ENCODE data around the gene DDX52.
"Not testable (repeated sequence)": the region's sequence is repeated elsewhere in the genome, so short reads cannot be mapped to it uniquely, and the experiment has no call there.

DDX52 gene

DNA sequence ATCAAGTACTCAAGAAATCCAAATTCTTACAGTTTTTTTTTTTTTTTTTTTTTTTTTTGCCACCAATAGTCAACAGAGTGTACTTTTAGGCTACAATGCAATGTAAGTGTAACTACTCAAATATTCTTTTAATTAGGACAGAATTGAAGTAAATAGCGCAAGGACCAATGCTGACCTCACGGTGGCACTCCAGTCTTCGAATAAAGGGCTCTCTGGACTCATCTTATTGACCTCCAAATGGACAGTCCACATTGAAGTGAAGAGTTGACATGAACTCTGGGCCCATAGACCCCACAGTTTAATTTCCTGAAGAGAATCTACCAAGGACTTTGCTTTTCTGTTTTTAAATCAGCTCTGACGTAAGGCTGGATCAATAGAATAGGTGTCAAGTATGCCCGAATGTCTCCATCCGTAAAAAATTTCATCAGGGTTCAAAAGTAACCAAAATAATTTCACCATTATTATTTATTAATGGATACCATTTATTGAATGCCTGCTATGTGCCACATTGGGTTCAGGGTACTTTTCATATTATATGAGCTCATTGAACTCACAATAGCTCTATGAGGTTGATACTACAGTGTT is 7.3 kb upstream of the DDX52 start:
- peak; percentile 59 for DNase-seq (ENCODE audit: low spot score)

DNA sequence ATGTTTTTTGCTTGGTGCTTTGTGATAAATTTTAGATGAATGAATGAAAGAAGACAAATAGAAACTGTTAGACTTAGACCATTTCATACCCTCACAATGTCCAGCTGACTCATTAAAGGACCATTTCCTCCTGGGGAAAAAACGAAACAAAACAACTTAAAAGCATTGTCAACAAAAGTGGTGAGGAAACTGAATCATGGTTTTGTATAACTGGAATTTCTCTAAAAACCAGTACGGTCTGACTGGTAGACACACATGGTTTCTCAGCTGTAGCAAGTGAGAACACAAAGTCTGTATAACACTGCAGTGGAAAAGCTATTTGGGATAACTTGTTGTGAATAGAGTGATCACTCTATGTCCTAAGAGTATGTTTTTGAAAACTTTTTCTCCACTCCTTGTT is 5.3 kb upstream of the DDX52 start:
- no peak for DNase-seq (ENCODE audit: low spot score)

DNA sequence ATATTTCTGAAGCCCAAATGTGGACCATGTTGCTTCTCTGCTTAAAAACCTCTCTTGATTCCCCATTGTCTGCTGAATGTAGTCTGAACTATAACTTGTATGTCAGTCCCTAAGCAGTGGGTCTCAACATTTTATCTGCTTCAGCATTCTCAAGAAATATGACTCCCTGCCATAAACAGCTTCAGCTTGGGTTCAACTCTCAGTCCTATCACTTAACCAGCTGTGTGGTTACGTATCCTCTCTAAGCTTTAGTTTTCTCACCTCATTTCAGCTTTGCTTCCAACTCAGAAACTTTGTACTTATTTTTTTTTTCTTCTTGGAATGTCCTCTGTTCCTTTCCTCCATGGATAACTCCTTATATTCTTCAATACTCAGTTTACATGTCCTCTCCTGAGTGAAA is 4.6 kb upstream of the DDX52 start:
- DNase-seq (ENCODE audit: low spot score), result no peak

DNA sequence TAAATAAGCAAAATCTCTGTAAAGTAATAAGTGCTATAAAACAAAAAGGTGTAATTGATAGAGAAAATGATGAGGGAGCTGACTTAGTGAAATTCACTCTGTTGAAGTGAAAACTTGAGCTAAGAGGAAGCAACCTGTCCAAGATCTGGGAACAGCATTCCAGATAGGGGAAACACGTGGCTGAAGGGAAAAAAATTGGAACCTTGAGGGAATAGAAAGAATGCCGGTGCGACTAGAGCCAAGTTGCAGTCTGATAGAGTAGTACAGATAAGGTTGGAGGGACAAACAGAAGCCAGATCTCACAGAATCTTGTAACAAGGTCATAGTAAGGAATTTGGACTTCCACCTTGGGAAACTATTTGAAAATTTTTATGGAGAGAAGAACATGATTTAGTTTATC is 623 bp upstream of the DDX52 start:
- DNase-seq (ENCODE audit: low spot score), result no peak

DNA sequence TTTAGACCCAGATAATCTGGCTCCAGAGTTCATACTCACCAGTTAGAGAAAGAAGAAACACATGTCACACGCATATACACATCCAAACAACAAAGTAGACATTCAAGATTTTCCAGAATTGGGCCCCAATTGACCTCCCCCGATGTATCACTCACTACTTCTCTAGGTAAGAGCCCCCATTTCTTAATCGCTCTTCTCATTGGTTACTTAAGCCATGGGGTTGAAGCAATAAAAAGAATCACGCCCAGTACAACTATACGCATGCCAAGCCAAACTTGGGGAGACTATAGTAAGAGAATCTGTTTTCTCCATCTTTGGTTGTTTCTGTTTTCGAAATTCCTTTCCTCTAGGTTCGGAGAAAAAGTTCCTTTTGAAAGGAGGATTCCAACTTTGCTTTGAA is 565 bp downstream of the DDX52 start:
- DNase-seq (ENCODE audit: low spot score), result no peak

DNA sequence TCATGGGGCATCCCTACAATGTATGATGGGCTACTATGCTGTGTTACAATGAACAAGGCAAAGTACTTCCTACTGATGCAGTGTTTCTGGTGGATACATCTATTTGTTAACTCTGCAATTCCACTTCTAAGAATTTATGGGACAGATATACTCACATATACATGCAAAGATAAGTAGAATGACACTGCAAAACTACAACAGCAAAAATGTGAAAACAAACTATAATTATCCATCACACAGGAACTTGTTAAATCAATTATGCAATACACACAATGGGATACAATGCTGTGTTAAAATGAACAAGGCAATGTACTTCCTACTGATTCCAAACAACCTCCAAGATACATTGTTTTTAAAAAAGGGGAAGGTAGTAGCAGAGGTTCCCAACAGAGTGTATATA is 3.2 kb downstream of the DDX52 start:
- peak; percentile 51 for DNase-seq (ENCODE audit: low spot score)

DNA sequence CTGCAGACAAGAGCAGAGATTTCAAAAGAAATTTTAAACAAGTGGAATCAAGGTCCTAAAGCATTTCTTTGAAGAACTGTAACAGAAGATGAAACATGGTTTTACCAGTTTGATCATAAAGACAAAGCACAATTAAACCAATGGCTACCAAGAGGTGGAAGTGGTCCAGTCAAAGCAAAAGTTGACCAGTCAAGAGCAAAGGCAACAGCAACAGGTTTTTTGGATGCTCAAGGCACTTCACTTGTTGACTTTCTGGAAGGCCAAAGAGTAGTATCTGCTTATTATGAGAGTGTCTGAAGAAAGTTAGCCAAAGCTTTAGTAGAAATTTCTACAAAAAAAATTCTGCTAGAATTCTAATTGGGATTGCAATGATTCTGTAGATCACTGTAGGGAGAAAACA is 5.3 kb downstream of the DDX52 start:
- DNase-seq (ENCODE audit: low spot score), result no peak

DNA sequence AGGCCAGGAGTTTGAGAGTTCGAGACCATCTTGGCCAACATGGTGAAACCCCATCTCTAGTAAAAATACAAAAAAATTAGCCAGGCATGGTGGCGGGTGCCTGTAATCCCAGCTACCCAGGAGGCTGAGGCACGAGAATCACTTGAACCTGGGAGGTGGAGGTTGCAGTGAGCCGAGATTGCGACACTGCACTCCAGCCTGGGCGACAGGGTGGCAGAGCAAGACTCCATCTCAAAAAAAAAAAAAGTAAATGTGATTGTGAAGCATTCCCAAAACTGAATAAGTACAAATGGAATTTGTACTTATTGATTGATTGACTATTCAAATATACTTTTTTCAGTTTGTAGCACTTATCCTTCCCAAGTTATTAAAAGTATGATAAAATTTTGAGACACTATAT is 26.8 kb downstream of the DDX52 start:
- DNase-seq (ENCODE audit: low spot score), result not testable (repeated sequence)

DNA sequence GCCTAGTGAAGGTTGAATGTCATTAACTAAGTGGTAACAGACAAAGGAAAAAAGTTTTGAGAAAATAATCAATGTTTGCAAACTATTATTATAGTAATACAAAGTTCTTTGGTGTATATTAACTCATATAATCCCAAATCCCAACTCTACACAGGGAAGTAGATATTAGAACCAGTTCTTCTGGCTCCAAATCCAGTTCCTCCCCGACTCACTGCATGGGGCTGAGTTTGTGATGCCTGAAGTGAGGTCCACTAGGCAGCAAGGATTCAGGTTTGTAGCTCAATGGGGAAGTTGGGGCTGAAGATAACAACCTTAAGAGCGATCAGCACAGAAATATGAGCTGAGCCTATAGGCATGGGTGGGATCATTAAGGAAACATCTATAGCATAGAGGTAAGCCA is 28.4 kb downstream of the DDX52 start:
- no peak for DNase-seq (ENCODE audit: low spot score)

DNA sequence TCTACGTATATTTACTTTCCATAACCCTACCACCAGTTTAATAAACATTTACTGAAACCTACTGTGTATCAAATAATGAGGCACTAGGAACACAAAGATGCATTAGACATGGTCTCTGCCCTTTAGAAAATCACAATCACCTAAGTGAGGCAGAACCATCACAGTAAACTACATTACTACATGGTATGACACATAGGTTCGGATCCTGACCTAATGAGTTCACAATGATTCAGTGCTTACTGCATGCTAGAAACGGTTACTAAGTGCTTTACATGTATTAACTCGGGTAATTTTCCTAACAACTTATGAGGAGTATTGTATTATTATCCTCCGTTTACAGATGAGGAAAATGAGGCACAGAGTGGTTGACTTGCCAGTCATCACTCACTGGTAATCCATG is 28.9 kb downstream of the DDX52 start:
- no peak for DNase-seq (ENCODE audit: low spot score)

DNA sequence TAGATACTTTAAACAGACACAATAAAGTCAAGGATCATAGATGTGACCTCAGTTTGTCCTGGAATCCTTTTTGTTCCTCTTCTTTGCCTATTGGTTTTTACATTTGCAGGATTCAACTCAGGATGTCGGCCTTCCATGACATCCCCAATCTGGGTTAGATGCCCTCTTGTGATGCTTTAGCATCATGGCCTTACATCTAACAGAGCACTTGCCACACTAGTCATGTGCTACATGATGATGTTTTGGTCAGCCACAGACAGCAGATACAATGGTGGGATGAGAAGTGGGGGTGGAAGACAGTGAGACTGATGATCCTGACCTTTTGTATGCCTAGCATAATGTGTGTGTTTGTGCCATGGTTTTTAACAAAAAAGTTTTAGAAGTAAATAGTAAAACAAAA is 32.3 kb downstream of the DDX52 start:
- no peak for DNase-seq (ENCODE audit: low spot score)

DNA sequence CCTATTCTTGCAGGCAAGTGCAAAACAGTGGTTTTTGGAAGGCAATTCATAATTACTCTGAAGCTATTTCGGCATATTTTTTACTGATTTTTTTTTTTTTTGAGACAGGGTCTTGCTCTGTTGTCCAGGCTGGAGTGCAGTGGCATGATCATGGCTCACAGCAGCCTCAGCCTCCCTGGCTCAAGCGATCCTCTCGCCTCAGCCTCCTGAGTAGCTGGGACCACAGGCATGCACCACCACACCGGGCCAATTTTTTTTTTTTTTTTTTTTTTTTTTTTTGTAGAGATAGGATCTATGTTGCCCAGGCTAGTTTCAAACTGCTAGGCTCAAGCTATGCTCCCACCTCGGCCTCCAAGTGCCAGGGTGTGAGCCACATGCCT is 33.2 kb downstream of the DDX52 start:
- not testable (repeated sequence) for DNase-seq (ENCODE audit: low spot score)

DNA sequence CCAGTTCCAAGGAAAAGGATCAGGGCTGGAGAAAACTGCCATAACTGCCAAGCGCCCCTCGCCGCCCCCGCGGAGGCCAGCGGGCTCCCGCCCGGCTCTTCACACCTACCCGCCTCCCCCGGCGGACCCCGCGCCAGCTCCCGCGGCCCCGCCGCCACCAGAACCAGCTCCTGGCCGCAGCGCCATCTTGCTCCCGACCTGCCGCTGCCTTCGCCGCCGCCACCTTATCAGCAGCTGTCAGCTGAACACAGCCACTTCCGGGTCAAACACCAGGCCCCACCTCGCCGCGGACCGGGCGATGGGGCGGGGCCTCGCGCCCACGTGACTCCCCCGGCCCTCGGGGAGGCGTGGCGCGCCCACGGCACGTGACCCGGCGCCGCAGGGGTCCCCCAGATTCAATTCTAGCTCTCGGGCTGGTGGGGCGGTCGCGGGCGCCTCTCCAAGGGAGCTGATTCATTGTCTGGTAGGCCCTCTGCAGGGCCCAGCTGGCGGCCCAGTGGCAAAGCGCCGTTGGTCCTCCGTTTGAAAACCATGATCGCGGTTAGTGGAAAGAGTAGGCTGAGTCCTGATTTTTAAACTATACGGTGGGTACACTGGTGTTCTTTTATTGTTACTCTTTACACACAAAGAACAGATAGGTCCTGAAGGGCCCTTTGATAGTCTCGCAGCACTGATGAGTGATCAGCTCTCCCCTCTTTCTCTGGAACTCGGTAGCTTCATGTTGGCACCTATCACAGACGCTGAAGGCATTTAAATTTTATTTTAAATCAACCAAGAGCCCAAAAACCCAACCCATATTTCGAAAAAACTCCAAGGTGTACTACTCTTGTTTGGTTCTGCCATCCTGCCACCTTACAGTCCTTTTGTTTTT is 33.8 kb downstream of the DDX52 start, which contains the start of gene SYNRG:
Gene SYNRG (minus strand): TSS at position 249 of the 871 bp plus-strand sequence. CDS start 63 bp downstream, at position 186.
- peak; percentile 97 for DNase-seq (ENCODE audit: low spot score)

DNA sequence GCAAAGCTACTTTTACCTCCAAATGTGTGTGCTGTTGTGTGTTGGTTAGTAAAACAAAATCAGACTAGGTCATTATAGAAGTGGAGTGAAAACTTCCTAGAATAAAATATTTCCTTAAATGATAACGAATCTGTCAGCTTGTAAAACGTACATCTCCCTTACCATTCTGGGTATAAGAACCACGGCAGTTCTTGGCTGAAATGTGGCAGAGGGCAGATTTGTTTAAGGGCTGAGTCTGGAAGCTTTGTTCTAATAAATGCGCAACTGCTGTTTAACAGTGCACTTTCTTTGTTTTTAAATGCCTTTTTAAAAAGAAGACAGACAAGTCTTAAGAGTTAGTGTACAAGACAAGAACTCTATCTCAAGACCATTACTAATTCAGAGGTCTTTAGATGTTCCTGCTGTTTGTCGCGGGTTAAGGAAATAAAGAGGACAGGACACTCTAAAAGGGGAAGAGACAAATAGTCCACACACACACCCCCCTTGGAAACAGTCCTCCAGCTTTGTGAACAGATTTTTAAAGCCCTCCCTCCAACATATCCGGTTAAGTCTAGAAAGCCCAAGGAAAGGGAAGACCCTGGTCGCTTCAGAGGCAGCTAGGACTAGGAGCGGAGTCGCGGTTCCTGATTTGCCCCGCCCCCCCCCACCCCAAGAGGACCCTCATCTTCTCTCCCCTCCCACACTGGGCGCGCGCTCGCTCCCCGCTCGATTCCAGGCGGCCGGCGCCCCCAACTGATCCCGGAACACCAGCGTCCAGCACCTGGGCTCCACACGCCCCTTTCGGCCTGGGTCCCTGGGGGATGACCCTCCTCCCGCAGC is 34.7 kb downstream of the DDX52 start:
- peak; percentile 58 for DNase-seq (ENCODE audit: low spot score)

DNA sequence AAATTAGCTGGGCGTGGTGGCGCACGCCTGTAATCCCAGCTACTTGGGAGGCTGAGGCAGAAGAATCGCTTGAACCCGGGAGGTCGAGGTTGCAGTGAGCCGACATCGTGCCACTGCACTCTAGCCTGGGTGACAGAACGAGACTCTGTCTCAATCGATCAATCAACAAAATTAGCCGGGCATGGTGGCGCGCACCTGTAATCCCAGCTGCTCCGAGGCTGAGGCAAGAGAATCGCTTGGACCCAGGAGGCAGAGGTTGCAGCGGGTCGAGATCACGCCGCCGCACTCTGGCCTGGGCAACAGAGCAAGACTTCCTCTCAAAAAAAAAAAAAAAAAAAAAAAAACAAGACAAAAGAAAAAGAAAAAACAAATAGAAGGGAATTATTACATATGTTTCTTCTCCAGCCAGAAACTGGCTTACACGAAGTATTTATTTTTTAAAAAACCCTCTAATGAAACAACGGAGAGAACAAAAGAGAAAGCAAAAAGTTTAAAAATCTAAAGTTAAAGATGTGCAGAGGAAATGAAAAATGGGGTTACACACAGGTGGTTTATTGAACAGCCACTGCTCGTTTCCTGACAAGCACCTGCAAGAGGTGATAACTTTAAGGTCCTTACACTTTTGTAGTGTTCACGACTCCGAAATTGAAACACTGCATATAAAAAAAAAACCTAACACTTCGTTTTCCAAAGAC is 35.5 kb downstream of the DDX52 start:
- no peak for DNase-seq (ENCODE audit: low spot score)

DNA sequence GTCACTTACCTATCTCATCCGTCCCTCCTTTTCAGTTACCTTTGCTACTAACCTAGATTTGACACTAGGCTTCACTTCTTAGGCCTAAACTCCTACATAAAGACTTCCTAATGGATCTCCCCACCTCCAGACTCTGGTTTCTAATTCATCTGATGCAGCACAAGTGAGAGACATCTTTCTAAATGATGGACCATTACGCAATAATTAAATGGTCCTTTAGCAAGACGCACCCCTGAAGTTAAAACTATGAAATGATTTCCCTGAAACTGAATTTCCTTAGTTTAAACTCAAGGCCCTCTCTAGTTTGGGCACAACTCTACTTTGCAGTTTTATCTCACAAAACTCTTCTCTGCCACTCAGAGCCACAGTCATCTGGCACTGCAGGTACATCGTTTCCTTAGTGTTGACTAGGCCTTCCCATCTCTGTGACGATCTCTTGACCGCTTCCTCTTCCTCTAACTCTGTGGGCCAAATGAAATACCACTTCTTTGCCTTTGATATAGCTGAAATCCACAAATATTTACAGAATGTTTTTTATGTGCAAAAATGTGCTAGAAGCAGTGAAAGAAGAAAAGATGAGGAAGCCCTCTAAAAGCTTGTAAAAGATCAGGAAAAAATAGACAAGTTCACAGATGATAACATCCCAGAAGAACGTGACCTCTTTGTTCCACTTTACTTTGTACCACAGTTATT is 37.3 kb downstream of the DDX52 start:
- no peak for DNase-seq (ENCODE audit: low spot score)

DNA sequence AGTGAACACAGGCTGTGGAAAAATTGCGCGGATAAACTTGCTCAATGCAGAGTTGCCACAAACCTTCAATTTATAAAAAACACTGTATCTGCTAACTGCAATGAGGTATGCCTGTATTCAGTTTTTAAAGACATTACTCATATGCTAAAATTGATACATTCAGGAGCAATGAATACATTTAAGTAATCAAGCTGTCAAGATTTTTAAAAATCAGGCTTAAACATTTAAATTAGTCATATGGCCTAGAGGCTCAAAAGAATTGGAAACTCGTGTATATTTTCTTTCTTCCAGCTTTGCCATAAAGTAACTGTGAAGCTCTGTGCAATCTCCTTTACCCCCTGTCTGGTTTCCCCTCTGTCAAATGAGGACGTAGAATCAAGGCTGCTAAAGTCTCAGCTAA is 38.2 kb downstream of the DDX52 start:
- no peak for DNase-seq (ENCODE audit: low spot score)

DNA sequence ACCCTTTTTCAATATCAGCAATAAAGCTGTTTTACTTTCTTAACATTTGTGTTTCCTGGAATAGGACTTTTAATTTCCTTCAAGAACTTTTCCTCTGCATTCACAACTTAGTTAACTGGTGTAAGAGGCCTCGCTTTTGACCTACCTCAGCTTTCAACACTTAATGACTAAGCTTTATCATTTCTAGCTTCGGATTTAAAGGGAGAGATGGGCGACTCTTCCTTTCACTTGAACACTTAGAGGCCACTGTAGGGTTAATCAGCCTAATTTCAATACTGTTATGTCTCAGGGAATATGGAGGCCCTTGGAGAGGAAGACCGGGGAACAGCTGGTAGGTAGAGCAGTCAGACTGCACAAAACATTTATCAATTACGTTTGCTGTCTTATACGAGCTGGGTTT is 38.7 kb downstream of the DDX52 start:
- DNase-seq (ENCODE audit: low spot score), result no peak

DNA sequence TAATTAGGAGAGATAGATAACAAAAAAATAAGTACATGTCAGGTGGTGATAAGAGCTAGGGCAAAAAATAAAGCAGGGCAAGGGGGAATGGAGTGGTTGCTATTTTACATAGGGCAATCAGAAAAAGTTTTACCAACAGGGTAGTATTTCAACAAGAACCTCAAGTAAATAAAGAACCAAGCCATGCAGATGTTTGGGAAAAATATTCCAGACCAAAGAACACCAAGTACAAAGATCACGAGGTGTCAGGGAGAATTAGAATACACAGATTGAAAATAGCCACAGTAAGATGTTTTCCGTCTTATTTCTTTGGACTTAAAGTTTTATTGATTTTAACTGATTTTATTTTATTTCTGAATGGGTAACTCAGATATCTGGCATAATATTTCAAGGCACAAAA is 45.1 kb downstream of the DDX52 start:
- DNase-seq (ENCODE audit: low spot score), result no peak

DNA sequence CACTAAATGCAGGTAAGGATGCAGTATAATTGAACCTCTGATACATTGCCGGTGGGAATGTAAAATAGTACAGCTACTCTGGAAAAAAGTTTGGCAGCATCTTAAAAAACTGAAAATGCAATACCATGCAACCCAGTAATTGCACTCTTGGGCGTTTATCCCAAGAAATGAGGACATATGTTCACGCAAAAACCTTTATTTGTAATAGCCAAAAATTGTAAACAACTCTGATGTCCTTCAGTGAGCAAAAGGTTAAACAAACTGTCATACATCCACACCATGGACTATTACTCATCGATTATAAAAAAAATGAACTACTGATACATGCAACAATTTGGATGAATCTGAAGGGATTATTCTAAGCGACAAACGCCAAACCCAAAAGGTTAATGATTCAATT is 51.0 kb downstream of the DDX52 start:
- DNase-seq (ENCODE audit: low spot score), result no peak

DNA sequence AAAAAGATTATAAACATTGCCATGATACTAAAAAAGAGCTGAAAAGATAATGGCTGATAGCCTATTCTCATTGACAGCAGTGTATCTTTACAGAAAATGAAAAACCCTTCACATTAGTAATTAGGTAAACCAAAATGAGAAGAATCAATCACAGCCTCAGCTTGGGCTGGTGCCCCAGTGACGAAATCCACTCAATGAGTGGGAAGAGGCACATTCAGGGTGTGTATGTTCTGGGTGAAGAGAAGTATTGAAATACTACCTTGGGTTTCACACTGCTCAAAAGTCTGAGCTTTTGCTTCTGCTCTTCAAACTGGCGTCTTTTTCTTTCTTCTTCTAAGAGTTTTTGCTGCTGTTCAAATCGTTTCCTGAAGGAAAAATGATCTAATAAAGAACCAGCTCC is 58.2 kb downstream of the DDX52 start:
- DNase-seq (ENCODE audit: low spot score), result no peak

DNA sequence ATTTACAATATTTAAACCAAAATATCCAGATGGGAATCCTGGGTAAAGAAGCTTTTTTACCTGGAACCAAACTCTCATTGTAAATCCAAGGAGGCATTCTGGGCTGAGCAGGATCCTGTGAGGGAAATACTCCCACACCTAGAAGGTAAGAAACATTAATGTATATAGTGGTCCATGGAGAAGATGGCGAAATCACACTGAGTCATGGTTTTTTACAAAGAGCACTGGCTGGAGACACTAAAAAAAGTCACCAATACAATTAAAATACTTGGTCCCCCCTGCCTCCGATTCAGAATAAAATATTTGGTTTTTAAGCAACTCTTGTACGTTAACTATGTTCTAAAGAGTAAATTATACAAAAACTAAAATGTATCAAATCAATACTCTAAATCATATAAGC is 67.0 kb downstream of the DDX52 start:
- DNase-seq (ENCODE audit: low spot score), result no peak

All from hematopoietic multipotent progenitor cell treated with erythropoietin and hydrocortisone succinate and interleukin-3 and kit ligand, for 17 days (in vitro differentiated cells).